UCSD-AML1 (cell line): Measurements from ENCODE around the gene PVRIG.
"Not testable (repeated sequence)": the region's sequence is repeated elsewhere in the genome, so short reads cannot be mapped to it uniquely, and the experiment has no call there.

Source experiments
- DNase-seq: peaks from one replicate; lab custom pipeline; 2025; ENCODE audit not compliant: unreplicated experiment; lab: John Stamatoyannopoulos, UW

The PVRIG gene

GRCh38 chr7:100224891-100225290 is 5.1 kb downstream of the PVRIG start:
- not testable (repeated sequence) for DNase-seq

- DNase-seq = not testable (repeated sequence)
Observed at GRCh38 chr7:100234660-100235317, 15.0 kb downstream of the PVRIG start.

GRCh38 chr7:100239975-100240374 is 20.2 kb downstream of the PVRIG start:
- not testable (repeated sequence) for DNase-seq

GRCh38 chr7:100243385-100243784 is 23.6 kb downstream of the PVRIG start:
- not testable (repeated sequence) for DNase-seq

- DNase-seq = not testable (repeated sequence)
Observed at GRCh38 chr7:100244988-100245605, 25.3 kb downstream of the PVRIG start.

- not testable (repeated sequence) for DNase-seq
Observed at GRCh38 chr7:100246121-100246864, 26.5 kb downstream of the PVRIG start.

- not testable (repeated sequence) for DNase-seq
Observed at GRCh38 chr7:100246865-100247137, 27.1 kb downstream of the PVRIG start.

GRCh38 chr7:100247152-100247757 is 27.5 kb downstream of the PVRIG start:
- no peak for DNase-seq

- no peak for DNase-seq
Observed at GRCh38 chr7:100248483-100248882, 28.7 kb downstream of the PVRIG start.

GRCh38 chr7:100257017-100257416 is 37.3 kb downstream of the PVRIG start:
- DNase-seq = no peak

GRCh38 chr7:100259984-100260383 is 40.2 kb downstream of the PVRIG start:
- DNase-seq = not testable (repeated sequence)

- not testable (repeated sequence) for DNase-seq
Observed at GRCh38 chr7:100262896-100263295, 43.1 kb downstream of the PVRIG start.

GRCh38 chr7:100264223-100264622 is 44.5 kb downstream of the PVRIG start:
- not testable (repeated sequence) for DNase-seq

GRCh38 chr7:100264669-100265165 is 45.0 kb downstream of the PVRIG start:
- not testable (repeated sequence) for DNase-seq

- not testable (repeated sequence) for DNase-seq
Observed at GRCh38 chr7:100265851-100266250, 46.1 kb downstream of the PVRIG start.

GRCh38 chr7:100266576-100267354 is 47.0 kb downstream of the PVRIG start:
- DNase-seq = no peak

GRCh38 chr7:100267648-100268047 is 47.9 kb downstream of the PVRIG start:
- DNase-seq = no peak

GRCh38 chr7:100268882-100269281 is 49.1 kb downstream of the PVRIG start:
- not testable (repeated sequence) for DNase-seq

GRCh38 chr7:100269306-100270045 is 49.7 kb downstream of the PVRIG start:
- DNase-seq = not testable (repeated sequence)
